Lower leg skin (tissue), 4 donors: Measurements from ENCODE around the gene COIL. TPM values are rescaled to one million over a fixed set of nuclear protein-coding genes. Genes with fewer than 3 reads are reported as not detected.

ENCODE experiments used
- DNase-seq, 2 donors: peaks; one replicate each; pipeline ENCODE4 v3.0.0-alpha.2; 2019; ENCODE audit warnings: low spot score in 2 of 2
- H3K4me3 ChIP-seq: fragments of 200-600 bp; sonication (generic); 2 replicates; pipeline ENCODE4 v1.5.1; 2017; ENCODE audit warnings: mild to moderate bottlenecking, low read depth; ENCODE audit not compliant: poor library complexity, severe bottlenecking
- POLR2A ChIP-seq, 2 donors: fragments of 450-650 bp; IDR thresholded peaks; one replicate each; pipeline ENCODE4 v1.6.1; 2016 to 2017; ENCODE audit warnings: antibody characterized with exemption in 2 of 2, mild to moderate bottlenecking in 1 of 2, moderate library complexity in 1 of 2
- WGBS, 2 donors: methylation state at CpG; one replicate each; pipeline ENCODE4 v1.1.5; 2018; 5-methylcytosine and 5-hydroxymethylcytosine counted together
- intact Hi-C: fragments of 100-400 bp; cut with DNase I; formaldehyde crosslinking; loops from one replicate; pipeline ENCODE4 v1.15.0; 2023; ENCODE audit warnings: low total_unique reads
- total RNA-seq, 4 donors: library from RNA; depleted of rRNA; stranded (reverse); fragments of >200 nt; gene quantifications; one replicate each; pipeline ENCODE4 v1.1.0, GENCODE V29; 2016
- TF ChIP-seq, protein P1 (sequence below), 3 donors: fragments of 450-650 bp; IDR thresholded peaks; one replicate each; pipeline ENCODE4 v1.5.1; 2016; ENCODE audit warnings: antibody characterized with exemption in 3 of 3, mild to moderate bottlenecking in 3 of 3, moderate library complexity in 2 of 3

Gene COIL
- total RNA-seq, 4 donors from 2014 or later: 11.5 to 17.3 (median 13.5) TPM

DNA sequence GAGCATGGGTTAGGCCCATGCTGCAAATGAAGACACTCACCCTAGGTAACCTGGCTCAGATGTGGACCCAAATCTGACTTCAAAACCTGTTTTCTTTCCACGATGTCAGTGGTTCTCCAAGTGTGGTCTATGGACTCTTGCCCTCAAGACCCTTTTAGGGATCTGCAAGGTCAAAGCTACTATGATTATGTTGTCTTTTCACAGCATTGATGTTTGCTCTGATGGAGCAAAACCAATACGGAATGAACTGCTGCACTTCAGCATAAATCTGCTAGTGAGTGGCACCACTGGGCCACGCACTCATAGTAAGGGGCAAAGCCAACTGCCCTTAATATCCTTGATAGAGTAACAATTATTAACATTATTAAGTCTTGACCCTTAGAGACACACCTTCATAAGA is 25.4 kb downstream of the COIL start:
- no peak overlapping the region for H3K4me3 ChIP-seq
- TF ChIP-seq POLR2A (IDR thresholded peaks at IDR 0.05): no peak
- TF ChIP-seq, protein P1, sequence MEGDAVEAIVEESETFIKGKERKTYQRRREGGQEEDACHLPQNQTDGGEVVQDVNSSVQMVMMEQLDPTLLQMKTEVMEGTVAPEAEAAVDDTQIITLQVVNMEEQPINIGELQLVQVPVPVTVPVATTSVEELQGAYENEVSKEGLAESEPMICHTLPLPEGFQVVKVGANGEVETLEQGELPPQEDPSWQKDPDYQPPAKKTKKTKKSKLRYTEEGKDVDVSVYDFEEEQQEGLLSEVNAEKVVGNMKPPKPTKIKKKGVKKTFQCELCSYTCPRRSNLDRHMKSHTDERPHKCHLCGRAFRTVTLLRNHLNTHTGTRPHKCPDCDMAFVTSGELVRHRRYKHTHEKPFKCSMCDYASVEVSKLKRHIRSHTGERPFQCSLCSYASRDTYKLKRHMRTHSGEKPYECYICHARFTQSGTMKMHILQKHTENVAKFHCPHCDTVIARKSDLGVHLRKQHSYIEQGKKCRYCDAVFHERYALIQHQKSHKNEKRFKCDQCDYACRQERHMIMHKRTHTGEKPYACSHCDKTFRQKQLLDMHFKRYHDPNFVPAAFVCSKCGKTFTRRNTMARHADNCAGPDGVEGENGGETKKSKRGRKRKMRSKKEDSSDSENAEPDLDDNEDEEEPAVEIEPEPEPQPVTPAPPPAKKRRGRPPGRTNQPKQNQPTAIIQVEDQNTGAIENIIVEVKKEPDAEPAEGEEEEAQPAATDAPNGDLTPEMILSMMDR (IDR thresholded peaks at IDR 0.05): no peak
- DNase-seq: no peak
- 94 to 96% methylated on average over 3 of the region's 3 CpGs for WGBS, 2 donors
- intact Hi-C loops: loop anchor here (5.0 kb wide), 1 partner anchor 113 kb away; no protein-coding TSS in a partner anchor

DNA sequence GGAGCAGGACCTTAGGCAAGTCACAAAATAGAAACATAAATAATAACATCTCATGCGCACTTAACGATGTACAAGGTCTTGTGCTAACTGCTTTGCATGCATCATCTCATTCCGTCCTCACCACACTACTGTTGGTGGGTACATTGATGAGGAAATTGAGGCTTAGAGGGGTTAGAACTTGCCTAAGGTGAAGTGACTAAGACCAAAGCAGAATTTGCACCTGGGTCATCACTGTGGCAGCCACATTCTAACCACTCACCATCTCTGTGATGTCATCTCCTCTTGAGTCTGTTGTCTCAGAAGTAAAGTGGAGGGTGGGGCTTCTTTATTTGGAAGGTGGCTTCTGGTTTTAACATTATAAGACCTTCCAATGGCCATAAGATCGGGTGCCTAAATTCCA is 26.6 kb downstream of the COIL start:
- DNase-seq: no peak
- TF ChIP-seq, protein P1 (IDR thresholded peaks at IDR 0.05): no peak
- TF ChIP-seq POLR2A (IDR thresholded peaks at IDR 0.05): no peak
- no peak overlapping the region for H3K4me3 ChIP-seq
- 91 to 92% methylated on average over 4 of the region's 4 CpGs for WGBS, 2 donors
- intact Hi-C loops: no loop called here

DNA sequence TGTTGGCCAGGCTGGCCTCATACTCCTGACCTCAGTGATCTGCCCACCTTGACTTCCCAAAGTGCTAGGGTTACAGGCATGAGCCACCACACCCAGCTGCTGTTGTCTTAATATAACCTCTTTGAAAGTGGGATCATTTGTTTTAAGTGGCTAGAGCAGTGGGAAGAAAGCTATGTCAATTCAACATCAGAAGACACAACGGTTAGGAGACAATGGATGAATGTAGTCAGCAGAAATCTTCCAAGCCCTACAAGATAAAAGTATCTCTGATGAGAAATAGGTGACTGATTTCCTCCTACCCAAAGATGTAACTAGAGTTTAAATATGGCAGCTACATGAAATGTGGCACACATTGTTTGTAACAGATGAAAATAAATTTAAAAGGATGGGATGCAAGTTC is 27.0 kb downstream of the COIL start:
- H3K4me3 ChIP-seq: no peak overlapping the region
- intact Hi-C loops: no loop called here
- WGBS, 2 donors: 90 to 91% methylated on average over 1 of the region's 1 CpG
- no peak for DNase-seq
- no peak for TF ChIP-seq POLR2A (IDR thresholded peaks at IDR 0.05)
- TF ChIP-seq, protein P1 (IDR thresholded peaks at IDR 0.05): no peak

DNA sequence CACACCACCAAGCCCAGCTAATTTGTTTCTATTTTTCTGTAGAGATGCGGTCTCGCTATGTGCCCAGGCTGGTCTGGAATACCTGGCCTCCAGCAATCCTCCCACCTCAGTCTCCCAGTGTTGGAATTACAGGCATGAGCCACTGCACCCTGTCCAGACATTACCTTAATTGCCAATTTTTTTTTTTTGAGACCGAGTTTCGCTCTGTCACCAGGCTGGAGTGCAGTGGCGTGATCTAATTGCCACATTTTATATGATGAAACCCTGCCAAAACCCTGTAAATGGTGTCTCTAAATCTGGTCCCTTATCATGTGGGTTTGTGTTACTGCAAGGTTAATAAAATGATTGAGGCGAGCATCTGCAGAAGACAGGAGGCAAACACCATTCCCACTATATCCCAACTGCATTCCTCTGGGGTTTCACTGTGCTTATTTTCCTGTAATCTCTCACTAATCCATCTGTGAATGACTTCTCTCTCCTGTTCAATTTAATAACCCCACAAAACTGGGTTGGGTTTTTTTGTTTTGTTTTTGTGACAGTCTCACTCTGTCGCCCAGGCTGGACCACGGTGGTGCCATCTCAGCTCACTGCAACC is 27.6 kb downstream of the COIL start:
- intact Hi-C loops: no loop called here
- no peak for TF ChIP-seq POLR2A (IDR thresholded peaks at IDR 0.05)
- TF ChIP-seq, protein P1 (IDR thresholded peaks at IDR 0.05): no peak
- no peak for DNase-seq
- H3K4me3 ChIP-seq: no peak overlapping the region
- WGBS, 2 donors: 92 to 96% methylated on average over 8 of the region's 8 CpGs

DNA sequence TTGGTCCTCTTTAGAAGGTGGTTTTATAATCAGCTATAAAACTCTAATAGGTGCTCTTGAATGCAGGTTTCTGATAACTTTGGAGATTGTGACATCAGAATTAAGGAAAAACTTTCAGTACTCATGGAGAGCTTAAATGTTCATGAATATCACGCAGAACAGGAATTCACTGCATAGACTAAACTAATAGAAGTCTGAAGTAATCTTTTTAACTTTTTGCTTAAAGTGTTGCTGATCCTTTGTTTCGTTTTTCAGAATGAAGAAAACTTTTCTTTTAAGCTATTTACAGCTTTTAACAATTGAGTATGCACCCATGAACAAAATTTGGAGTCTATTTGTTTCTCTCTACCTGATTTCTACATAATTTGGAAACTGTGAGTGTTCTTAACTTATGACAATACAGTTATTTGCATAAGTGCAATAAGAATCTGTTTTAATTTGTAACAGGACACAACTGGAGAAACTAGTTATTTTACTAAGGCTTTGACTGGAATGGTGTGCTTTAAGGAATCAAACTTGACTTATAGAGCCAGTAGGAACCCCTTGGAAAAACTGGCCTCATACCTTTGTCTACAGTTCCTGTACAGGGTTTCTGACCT is 30.0 kb downstream of the COIL start:
- H3K4me3 ChIP-seq: no peak overlapping the region
- no peak for DNase-seq
- 91 to 95% methylated on average over 2 of the region's 2 CpGs for WGBS, 2 donors
- no peak for TF ChIP-seq POLR2A (IDR thresholded peaks at IDR 0.05)
- TF ChIP-seq, protein P1 (IDR thresholded peaks at IDR 0.05): no peak
- intact Hi-C loops: no loop called here
